ENCODE results near the gene D2HGDH.
"Not testable (repeated sequence)": the region's sequence is repeated elsewhere in the genome, so short reads cannot be mapped to it uniquely, and the experiment has no call there.

Gene D2HGDH

GRCh38 chr2:241751152-241751551 lies 16.7 kb downstream of the D2HGDH start:
- DNase-seq = no peak

GRCh38 chr2:241751776-241752175 lies 17.3 kb downstream of the D2HGDH start:
- no peak for DNase-seq

- DNase-seq = no peak
Measured at GRCh38 chr2:241752253-241752652, 17.8 kb downstream of the D2HGDH start.

GRCh38 chr2:241752689-241753276 lies 18.4 kb downstream of the D2HGDH start:
- DNase-seq = no peak

GRCh38 chr2:241753493-241753892 lies 19.1 kb downstream of the D2HGDH start:
- no peak for DNase-seq

- DNase-seq = no peak
Measured at GRCh38 chr2:241754042-241754441, 19.6 kb downstream of the D2HGDH start.

GRCh38 chr2:241755166-241755565 lies 20.7 kb downstream of the D2HGDH start:
- DNase-seq = no peak

GRCh38 chr2:241755777-241756176 lies 21.3 kb downstream of the D2HGDH start:
- DNase-seq = no peak

GRCh38 chr2:241759067-241759807 lies 24.8 kb downstream of the D2HGDH start:
- DNase-seq = no peak

GRCh38 chr2:241759893-241760292 lies 25.5 kb downstream of the D2HGDH start:
- not testable (repeated sequence) for DNase-seq

GRCh38 chr2:241760301-241760771 lies 25.9 kb downstream of the D2HGDH start:
- no peak for DNase-seq

GRCh38 chr2:241762321-241762932 lies 28.0 kb downstream of the D2HGDH start:
- peak; percentile 32 for DNase-seq

- peak; percentile 87 for DNase-seq
Measured at GRCh38 chr2:241762933-241763369, 28.5 kb downstream of the D2HGDH start.

- peak; percentile 53 for DNase-seq
Measured at GRCh38 chr2:241763551-241764274, 29.3 kb downstream of the D2HGDH start.

GRCh38 chr2:241764275-241765241 lies 30.1 kb downstream of the D2HGDH start:
- peak; percentile 33 for DNase-seq

GRCh38 chr2:241767464-241768250 lies 33.2 kb downstream of the D2HGDH start:
- no peak for DNase-seq

GRCh38 chr2:241768251-241768711 lies 33.9 kb downstream of the D2HGDH start:
- no peak for DNase-seq

GRCh38 chr2:241768850-241769249 lies 34.4 kb downstream of the D2HGDH start:
- no peak for DNase-seq

GRCh38 chr2:241769819-241770184 lies 35.4 kb downstream of the D2HGDH start:
- no peak for DNase-seq

GRCh38 chr2:241770185-241770935 lies 35.9 kb downstream of the D2HGDH start:
- DNase-seq = no peak

- DNase-seq = no peak
Measured at GRCh38 chr2:241770936-241771285, 36.5 kb downstream of the D2HGDH start.
